Uterus (tissue), 4 donors: Measurements from ENCODE around the gene PLCB3. TPM values are rescaled to one million over a fixed set of nuclear protein-coding genes. Genes with fewer than 3 reads are reported as not detected.
A peak's percentile ranks its signal among the peaks of the same experiment; 100 is the strongest.

Experiments
- DNase-seq, 2 donors: peaks; one replicate each; pipeline ENCODE4 v3.0.0-alpha.2; 2019 to 2020
- H3K27ac ChIP-seq, 2 donors: fragments of 200-600 bp; sonication (generic); 1 replicate in 1 of 2; 2 replicates in 1 of 2; pipeline ENCODE4 v1.5.1; 2016 to 2018
- H3K27me3 ChIP-seq, 2 donors: fragments of 200-600 bp; sonication (generic); one replicate each; pipeline ENCODE4 v1.5.1; 2018 to 2019; ENCODE audit warnings: control low read depth in 1 of 2
- H3K36me3 ChIP-seq, 2 donors: fragments of 200-600 bp; sonication (generic); one replicate each; pipeline ENCODE4 v1.5.1; 2019; ENCODE audit warnings: control low read depth in 1 of 2
- H3K4me1 ChIP-seq, 2 donors: fragments of 200-600 bp; sonication (generic); one replicate each; pipeline ENCODE4 v1.5.1; 2018 to 2019; ENCODE audit warnings: control low read depth in 1 of 2
- H3K4me3 ChIP-seq, 2 donors: fragments of 200-600 bp; sonication (generic); 1 replicate in 1 of 2; 2 replicates in 1 of 2; pipeline ENCODE4 v1.5.1; 2018 to 2019; ENCODE audit warnings: mild to moderate bottlenecking in 1 of 2
- H3K9me3 ChIP-seq, 2 donors: fragments of 200-600 bp; sonication (generic); one replicate each; pipeline ENCODE4 v1.5.1; 2019; ENCODE audit warnings: control low read depth in 1 of 2
- POLR2A ChIP-seq, 2 donors: fragments of 450-650 bp; IDR thresholded peaks; one replicate each; pipeline ENCODE4 v1.6.1; 2016; ENCODE audit warnings: antibody characterized with exemption in 2 of 2, mild to moderate bottlenecking in 1 of 2, moderate library complexity in 1 of 2
- intact Hi-C: fragments of 100-400 bp; cut with DNase I; formaldehyde crosslinking; loops from one replicate; pipeline ENCODE4 v1.15.1; 2023; ENCODE audit warnings: low total_unique reads
- total RNA-seq, 4 donors: library from RNA; depleted of rRNA in 3 of 4; stranded (reverse); fragments of >200 nt in 3 of 4; gene quantifications; one replicate each; pipeline versions ENCODE4 v1.1.0 to v1.2.4, GENCODE V29; 2014 to 2023
- TF ChIP-seq, protein P1 (sequence below), 4 experiments: fragments of 200-600 bp in 2 of 4; fragments of 450-650 bp in 2 of 4; sonication (generic) in 2 of 4; IDR thresholded peaks; one replicate each; pipeline ENCODE4 v1.5.1; 2016 to 2019; ENCODE audit warnings: antibody characterized with exemption in 4 of 4, mild to moderate bottlenecking in 2 of 4, moderate library complexity in 1 of 4
- donor health status: DM: yes; HTN: yes; CAD: no.

The PLCB3 gene
- total RNA-seq, 4 donors from 2014 or later = 10.0 to 39.5 (median 21.8) TPM

DNA sequence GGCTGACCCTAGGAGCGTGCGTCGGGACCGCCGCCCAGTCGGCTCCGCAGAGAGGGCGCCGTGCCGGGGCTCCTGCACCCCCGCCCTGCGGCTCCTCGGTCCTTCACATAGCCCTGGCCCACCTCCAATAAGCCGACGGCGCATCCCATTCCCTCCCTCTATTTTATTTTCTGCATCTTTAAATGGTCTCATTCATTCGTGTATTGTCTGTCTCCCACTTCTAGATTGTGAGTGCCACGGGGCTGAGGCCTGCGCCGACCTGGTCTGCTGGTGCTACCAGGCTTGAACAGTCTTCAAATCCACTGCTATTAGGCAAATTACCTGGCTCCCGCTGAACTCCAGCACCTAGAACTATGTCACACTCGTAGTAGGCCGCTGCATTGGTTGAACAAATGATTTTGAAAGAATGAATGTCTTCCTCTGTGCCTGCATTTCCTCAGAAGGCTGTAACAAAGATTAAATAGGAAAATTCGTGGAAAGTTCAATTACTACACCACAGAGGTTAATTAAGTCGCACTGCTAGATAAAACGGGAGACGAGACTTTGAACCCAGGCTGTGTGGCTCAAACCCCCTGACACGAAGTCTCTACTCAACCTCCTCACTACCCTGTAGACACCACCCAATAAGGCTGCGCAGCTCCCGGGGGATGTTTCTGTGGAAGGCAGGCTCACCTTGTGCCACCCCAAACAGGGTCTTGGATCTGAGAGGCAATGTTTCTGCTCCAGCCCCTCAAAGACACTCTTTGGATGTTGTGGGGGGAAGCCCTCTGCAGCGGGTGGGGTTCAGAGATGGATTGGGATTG lies 3.4 kb upstream of the PLCB3 start:
- no peaks in the 10 kb centered on the region for H3K36me3 ChIP-seq
- peak overlapping the region; percentile 52 to 60 for H3K4me3 ChIP-seq
- DNase-seq = no peak
- intact Hi-C loops = no loop called here
- H3K27me3 ChIP-seq = no peaks in the 10 kb centered on the region
- peaks cover 0 to 16% of the 10 kb centered on the region in 2 donors for H3K4me1 ChIP-seq
- H3K27ac ChIP-seq = peak overlapping the region; percentile 79 to 85
- TF ChIP-seq POLR2A (IDR thresholded peaks at IDR 0.05) = no peak
- TF ChIP-seq, protein P1, sequence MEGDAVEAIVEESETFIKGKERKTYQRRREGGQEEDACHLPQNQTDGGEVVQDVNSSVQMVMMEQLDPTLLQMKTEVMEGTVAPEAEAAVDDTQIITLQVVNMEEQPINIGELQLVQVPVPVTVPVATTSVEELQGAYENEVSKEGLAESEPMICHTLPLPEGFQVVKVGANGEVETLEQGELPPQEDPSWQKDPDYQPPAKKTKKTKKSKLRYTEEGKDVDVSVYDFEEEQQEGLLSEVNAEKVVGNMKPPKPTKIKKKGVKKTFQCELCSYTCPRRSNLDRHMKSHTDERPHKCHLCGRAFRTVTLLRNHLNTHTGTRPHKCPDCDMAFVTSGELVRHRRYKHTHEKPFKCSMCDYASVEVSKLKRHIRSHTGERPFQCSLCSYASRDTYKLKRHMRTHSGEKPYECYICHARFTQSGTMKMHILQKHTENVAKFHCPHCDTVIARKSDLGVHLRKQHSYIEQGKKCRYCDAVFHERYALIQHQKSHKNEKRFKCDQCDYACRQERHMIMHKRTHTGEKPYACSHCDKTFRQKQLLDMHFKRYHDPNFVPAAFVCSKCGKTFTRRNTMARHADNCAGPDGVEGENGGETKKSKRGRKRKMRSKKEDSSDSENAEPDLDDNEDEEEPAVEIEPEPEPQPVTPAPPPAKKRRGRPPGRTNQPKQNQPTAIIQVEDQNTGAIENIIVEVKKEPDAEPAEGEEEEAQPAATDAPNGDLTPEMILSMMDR (IDR thresholded peaks at IDR 0.05) = no peak
- no peaks in the 10 kb centered on the region for H3K9me3 ChIP-seq

DNA sequence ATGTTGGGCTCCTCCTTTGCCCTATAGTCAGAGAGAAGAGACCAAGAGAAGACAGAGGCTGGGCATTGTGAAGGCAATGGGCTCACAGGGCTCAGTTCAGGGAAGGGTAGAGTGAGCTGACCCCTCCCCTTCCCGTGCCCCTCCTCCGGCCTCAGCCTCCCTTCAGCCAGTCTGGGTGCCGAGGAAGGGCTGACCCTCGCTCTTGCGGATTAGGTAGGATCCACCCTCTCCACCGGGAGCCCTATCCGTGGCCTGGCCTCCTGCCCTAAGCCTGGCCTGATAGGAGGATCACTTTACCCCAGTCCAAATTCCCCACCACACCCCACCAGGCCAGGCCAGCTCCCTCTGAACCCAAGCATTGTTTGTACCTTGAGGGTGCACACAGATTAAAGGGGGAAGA lies 2.8 kb upstream of the PLCB3 start:
- Histone ChIP-seq H3K27me3 (no peaks in the 10 kb centered on the region), H3K4me3 (no peak overlapping the region), H3K9me3 (no peaks in the 10 kb centered on the region), H3K36me3 (no peaks in the 10 kb centered on the region), H3K27ac (no peak overlapping the region), H3K4me1 (peaks cover 0 to 16% of the 10 kb centered on the region in 2 donors)
- no peak for DNase-seq
- TF ChIP-seq, protein P1 (IDR thresholded peaks at IDR 0.05) = no peak
- no peak for TF ChIP-seq POLR2A (IDR thresholded peaks at IDR 0.05)
- intact Hi-C loops = no loop called here

DNA sequence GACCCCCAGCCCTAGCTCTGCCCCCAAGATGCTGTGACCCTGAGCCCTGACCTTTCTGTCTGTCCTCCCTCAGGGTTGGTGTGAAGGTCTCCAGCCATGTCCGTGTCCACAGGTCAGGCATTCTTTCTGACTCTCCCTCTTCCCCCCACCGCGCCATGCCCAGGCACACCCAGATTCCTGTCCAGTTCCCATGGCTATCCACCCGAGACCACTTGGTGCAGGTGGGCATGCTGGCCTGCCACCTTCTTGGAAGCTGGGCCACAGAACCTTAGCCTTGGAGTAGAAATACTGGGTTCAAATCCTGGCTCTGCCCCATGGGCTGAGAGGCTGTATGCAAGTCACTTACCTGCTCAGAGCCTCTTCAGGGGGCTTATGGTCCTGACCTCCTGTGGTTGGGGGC lies 2.3 kb upstream of the PLCB3 start:
- no peaks in the 10 kb centered on the region for H3K9me3 ChIP-seq
- H3K36me3 ChIP-seq = no peaks in the 10 kb centered on the region
- H3K4me3 ChIP-seq = no peak overlapping the region
- peaks cover 0 to 16% of the 10 kb centered on the region in 2 donors for H3K4me1 ChIP-seq
- H3K27me3 ChIP-seq = no peaks in the 10 kb centered on the region
- no peak for DNase-seq
- H3K27ac ChIP-seq = no peak overlapping the region
- no peak for TF ChIP-seq POLR2A (IDR thresholded peaks at IDR 0.05)
- TF ChIP-seq, protein P1 (IDR thresholded peaks at IDR 0.05) = no peak
- intact Hi-C loops = no loop called here

DNA sequence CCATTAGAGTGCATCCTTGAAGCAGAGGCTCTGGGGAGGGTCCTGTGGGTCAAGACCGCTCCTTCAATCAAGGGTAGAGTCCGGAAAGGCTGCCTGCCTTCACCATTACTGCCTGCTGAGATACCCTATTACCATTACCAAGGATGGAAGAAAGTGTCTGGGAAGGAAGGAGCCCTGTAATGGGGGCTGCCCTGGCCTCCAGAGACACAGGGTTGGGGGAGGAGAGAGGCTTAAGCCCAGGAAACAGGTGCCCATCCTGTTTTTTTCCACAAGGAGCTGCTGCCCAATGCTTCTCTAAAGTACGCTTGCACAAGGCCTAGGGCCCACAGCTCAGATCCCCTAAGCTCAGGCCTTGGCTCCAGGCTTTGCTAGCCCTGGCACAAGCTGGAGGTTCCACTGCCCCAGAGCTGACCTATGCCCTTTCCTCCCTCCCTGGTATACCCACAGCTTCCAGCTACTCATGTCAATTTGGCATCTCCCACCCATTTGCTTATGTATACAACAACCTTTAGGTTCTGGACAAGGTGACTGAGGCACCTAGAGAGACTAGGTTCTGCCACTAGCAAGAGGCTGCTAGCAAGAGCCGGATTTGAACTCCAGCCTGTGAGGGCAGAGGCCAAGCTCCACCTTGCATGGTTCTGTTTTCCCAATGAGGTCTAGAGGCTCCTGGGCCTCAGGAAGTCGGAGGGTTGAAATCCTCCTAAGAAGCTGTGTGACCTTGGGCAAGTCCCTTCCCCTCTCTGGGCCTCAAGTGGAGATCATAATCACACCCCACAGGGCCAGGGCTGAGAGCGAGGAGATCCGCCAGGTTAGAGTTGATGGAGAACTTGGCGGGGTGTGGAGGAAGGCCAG lies 1.5 kb upstream of the PLCB3 start:
- Histone ChIP-seq H3K27me3 (no peaks in the 10 kb centered on the region), H3K9me3 (no peaks in the 10 kb centered on the region), H3K36me3 (no peaks in the 10 kb centered on the region), H3K27ac (no peak overlapping the region), H3K4me3 (no peak overlapping the region), H3K4me1 (peaks cover 0 to 16% of the 10 kb centered on the region in 2 donors)
- intact Hi-C loops = no loop called here
- no peak for DNase-seq
- TF ChIP-seq, protein P1 (IDR thresholded peaks at IDR 0.05) = no peak
- no peak for TF ChIP-seq POLR2A (IDR thresholded peaks at IDR 0.05)
